Common myeloid progenitor, CD34-positive (primary cell): Measurements from ENCODE around the gene TNIK.

Experiments used
- CTCF ChIA-PET: fragments of 350-600 bp; sonication (Branson Sonifier 250); formaldehyde crosslinking; loops from one replicate; lab custom pipeline; 2021; ENCODE audit warnings: antibody characterized with exemption; lab: Charles Lee
- POLR2A ChIA-PET: fragments of 350-600 bp; sonication (Branson Sonifier 250); formaldehyde crosslinking; loops from one replicate; lab custom pipeline; 2021; ENCODE audit warnings: antibody characterized with exemption; lab: Charles Lee
- DNase-seq, 3 donors: peaks; one replicate each; pipeline versions ENCODE4 v3.0.0 to v3.0.0-alpha.2; 2013
- H3K27ac ChIP-seq, 2 experiments: 1 replicate in 1 of 2; 2 replicates in 1 of 2; pipeline ENCODE4 v1.7.0; 2013; ENCODE audit warnings: inconsistent platforms in 2 of 2, low read length in 2 of 2, mild to moderate bottlenecking in 2 of 2, low read depth in 1 of 2, moderate library complexity in 1 of 2; ENCODE audit not compliant: severe bottlenecking in 2 of 2, insufficient read depth in 1 of 2, poor library complexity in 1 of 2
- H3K27me3 ChIP-seq, 5 experiments: replicated peaks in 2 of 5; 1 replicate in 3 of 5; 2 replicates in 2 of 5; pipeline versions ENCODE4 v1.6.1 to v1.7.0; 2013; ENCODE audit warnings: low read length in 4 of 5, mild to moderate bottlenecking in 2 of 5, moderate library complexity in 2 of 5, inconsistent platforms in 1 of 5; ENCODE audit not compliant: insufficient read depth in 5 of 5, control insufficient read depth in 4 of 5
- H3K36me3 ChIP-seq, 4 experiments: 1 replicate in 2 of 4; 2 replicates in 2 of 4; pipeline versions ENCODE4 v1.6.1 to v1.7.0; 2013; ENCODE audit warnings: low read length in 3 of 4, control low read depth in 1 of 4, mild to moderate bottlenecking in 1 of 4; ENCODE audit not compliant: control insufficient read depth in 4 of 4, insufficient read depth in 4 of 4
- H3K4me1 ChIP-seq, 4 experiments: 1 replicate in 3 of 4; 2 replicates in 1 of 4; pipeline versions ENCODE4 v1.6.1 to v1.7.1; 2013; ENCODE audit warnings: low read length in 3 of 4, mild to moderate bottlenecking in 3 of 4, control low read depth in 1 of 4, inconsistent platforms in 1 of 4, moderate library complexity in 1 of 4; ENCODE audit not compliant: control insufficient read depth in 4 of 4, insufficient read depth in 4 of 4; ENCODE audit errors: control extremely low read depth in 1 of 4
- H3K4me3 ChIP-seq, 7 experiments: 1 replicate in 4 of 7; 2 replicates in 3 of 7; pipeline versions ENCODE4 v1.5.1 to v1.7.0; 2013; ENCODE audit warnings: mild to moderate bottlenecking in 7 of 7, low read length in 6 of 7, moderate library complexity in 6 of 7, inconsistent platforms in 2 of 7, low read depth in 2 of 7, control low read depth in 1 of 7; ENCODE audit not compliant: insufficient read depth in 4 of 7, control insufficient read depth in 1 of 7; ENCODE audit errors: extremely low read depth in 1 of 7
- H3K9me3 ChIP-seq, 5 experiments: 1 replicate in 4 of 5; 2 replicates in 1 of 5; pipeline versions ENCODE4 v1.6.1 to v1.7.1; 2013; ENCODE audit warnings: low read length in 4 of 5, mild to moderate bottlenecking in 2 of 5, inconsistent platforms in 1 of 5, low read depth in 1 of 5, moderate library complexity in 1 of 5; ENCODE audit not compliant: control insufficient read depth in 4 of 5, insufficient read depth in 2 of 5; ENCODE audit errors: control extremely low read depth in 1 of 5
- WGBS: methylation state at CpG from one replicate; pipeline ENCODE4 v1.1.5; 2013; ENCODE audit not compliant: insufficient coverage; 5-methylcytosine and 5-hydroxymethylcytosine counted together

TNIK gene

DNA sequence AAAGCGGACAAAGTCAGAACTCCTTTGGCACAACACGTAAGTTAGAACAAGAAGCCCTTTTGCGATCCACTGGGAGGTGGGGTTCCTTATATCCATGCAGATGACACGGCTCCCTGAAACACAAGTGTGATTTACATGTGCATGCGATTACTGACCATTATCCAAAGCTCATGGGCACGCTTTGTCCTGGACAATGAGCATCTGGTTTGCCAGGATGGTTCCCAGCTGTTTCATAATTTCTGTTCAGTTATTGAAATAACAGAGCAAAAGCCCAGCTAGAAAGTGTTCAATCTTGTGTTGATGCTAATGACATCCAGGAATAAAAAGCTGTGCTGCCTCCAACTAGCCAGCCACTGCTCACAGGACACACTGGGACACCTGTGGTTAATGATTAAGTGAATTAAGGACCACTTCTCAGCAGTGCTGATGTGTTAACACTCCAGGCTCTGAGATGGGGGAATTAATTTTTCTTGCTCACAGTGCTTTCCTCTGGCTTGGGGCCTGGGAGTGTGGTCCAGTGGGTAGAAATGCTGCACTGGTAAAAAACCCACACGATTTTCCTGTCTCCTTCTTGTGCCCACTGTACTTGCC is 310.6 kb downstream of the TNIK start:
- no peak overlapping the region for H3K4me3 ChIP-seq
- POLR2A ChIA-PET = no interaction called here
- no peak overlapping the region for H3K27ac ChIP-seq
- H3K9me3 ChIP-seq = no peaks in the 10 kb centered on the region
- H3K4me1 ChIP-seq = no peaks in the 10 kb centered on the region
- CTCF ChIA-PET = no interaction called here
- peaks cover 0 to 40% (median 3%) of the 10 kb centered on the region in 4 experiments for H3K36me3 ChIP-seq
- 100% methylated on average over 6 of the region's 7 CpGs for WGBS
- DNase-seq = no peak
- no peaks in the 10 kb centered on the region for H3K27me3 ChIP-seq

DNA sequence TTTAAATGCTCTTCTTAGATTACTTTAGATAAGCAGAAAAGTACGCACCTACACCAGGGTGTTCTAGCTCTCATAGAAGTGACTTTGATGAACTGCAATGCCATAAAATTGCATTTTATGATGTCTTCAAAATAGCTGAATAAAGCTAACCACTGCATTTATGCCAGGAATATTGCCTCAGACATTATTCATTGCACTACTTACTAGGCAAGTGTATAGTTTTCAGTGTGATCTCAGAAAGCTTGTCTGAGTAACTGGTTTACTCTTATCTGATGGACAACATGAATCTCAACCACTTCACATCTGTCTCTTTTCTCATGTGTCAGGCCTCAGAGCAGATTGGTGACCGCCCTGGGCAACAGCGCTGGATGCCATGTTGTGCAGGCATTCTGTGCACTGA is 314.4 kb downstream of the TNIK start:
- 100% methylated on average over 2 of the region's 3 CpGs for WGBS
- Histone ChIP-seq H3K36me3 (peaks cover 2 to 39% (median 5%) of the 10 kb centered on the region in 4 experiments), H3K9me3 (no peaks in the 10 kb centered on the region), H3K4me1 (no peaks in the 10 kb centered on the region), H3K4me3 (no peak overlapping the region), H3K27ac (no peak overlapping the region), H3K27me3 (no peaks in the 10 kb centered on the region)
- CTCF ChIA-PET = no interaction called here
- POLR2A ChIA-PET = no interaction called here
- no peak for DNase-seq

DNA sequence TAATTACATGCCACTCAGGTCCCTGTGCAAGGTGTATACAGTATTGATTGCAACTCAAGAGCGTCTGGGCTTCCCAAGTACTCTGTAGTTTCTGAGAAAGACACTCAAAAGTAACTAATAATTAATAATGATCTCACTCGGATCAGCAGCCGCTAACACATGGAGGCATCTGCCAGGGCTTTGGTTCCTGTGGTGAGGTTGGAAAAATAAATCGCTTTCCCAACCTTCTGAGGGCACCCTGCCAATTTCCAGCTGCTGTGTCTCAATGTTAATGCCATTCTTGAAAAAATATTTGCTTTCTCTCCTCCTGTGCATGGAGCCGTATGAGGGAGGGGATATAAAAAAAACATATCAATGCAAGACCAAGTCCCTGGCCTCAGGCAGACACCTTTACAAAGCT is 317.2 kb downstream of the TNIK start:
- H3K9me3 ChIP-seq = no peaks in the 10 kb centered on the region
- POLR2A ChIA-PET = no interaction called here
- CTCF ChIA-PET = interaction anchor here (1.0 to 1.5 kb wide), 2 partner anchors 13 to 93 kb away, joined by 3 to 4 read pairs; no protein-coding TSS in a partner anchor
- no peaks in the 10 kb centered on the region for H3K27me3 ChIP-seq
- no peaks in the 10 kb centered on the region for H3K4me1 ChIP-seq
- no peak overlapping the region for H3K27ac ChIP-seq
- H3K4me3 ChIP-seq = no peak overlapping the region
- no peak for DNase-seq
- WGBS = 100% methylated on average over 1 of the region's 5 CpGs
- H3K36me3 ChIP-seq = peaks cover 2 to 44% (median 9%) of the 10 kb centered on the region in 4 experiments

DNA sequence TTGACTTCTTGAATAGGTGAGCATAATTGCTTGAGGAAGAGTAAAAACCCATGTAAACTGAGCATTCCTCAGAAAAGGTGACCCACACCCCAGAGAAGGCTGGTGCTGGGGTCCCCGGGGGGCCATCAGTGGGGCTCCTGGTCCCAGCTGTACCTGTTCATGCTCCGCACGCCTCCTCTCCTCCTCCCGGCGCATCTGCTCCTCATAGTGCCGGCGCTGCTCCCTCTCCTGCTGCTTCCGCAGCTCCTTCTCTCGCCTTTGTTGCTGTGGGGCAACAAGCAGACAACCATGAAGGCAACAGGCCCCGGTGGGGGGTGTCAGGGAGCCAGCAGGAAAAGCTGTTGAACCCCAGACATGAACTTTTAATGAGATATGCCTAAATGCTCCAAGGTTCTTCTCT is 320.0 kb downstream of the TNIK start:
- POLR2A ChIA-PET = no interaction called here
- H3K27me3 ChIP-seq = no peaks in the 10 kb centered on the region
- CTCF ChIA-PET = no interaction called here
- no peaks in the 10 kb centered on the region for H3K4me1 ChIP-seq
- no peak overlapping the region for H3K27ac ChIP-seq
- no peaks in the 10 kb centered on the region for H3K9me3 ChIP-seq
- WGBS = 92% methylated on average over 10 of the region's 10 CpGs
- DNase-seq = no peak
- H3K36me3 ChIP-seq = peaks cover 6 to 42% (median 15%) of the 10 kb centered on the region in 4 experiments
- H3K4me3 ChIP-seq = no peak overlapping the region

DNA sequence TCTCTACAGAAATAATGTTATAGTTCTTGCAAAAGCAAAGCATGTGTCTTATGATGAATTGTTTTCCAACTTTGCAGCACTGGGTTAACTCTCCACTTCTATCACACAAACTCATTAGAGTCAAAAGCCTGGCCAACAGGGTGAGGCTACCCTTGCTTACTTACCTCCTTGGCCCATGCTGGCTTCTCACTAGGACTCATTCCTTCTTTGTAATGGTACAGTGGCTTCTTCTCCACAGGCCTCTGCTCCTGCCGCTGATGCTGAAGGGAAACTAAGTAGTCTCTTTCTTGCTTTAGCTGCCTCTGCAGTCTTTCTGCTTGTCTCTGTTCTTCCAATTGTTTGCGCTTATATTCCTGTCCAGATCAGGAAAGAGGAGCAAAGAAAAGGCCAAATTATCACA is 322.2 kb downstream of the TNIK start:
- H3K4me1 ChIP-seq = no peaks in the 10 kb centered on the region
- no peaks in the 10 kb centered on the region for H3K9me3 ChIP-seq
- ChIA-PET POLR2A (no interaction called here), CTCF (interaction anchor here (1.0 kb wide), 1 partner anchor 11 kb away, joined by 4 read pairs; no protein-coding TSS in a partner anchor)
- no peak for DNase-seq
- H3K27ac ChIP-seq = no peak overlapping the region
- peaks cover 6 to 50% (median 14%) of the 10 kb centered on the region in 4 experiments for H3K36me3 ChIP-seq
- no peak overlapping the region for H3K4me3 ChIP-seq
- 100% methylated on average over 1 of the region's 2 CpGs for WGBS
- H3K27me3 ChIP-seq = no peaks in the 10 kb centered on the region

DNA sequence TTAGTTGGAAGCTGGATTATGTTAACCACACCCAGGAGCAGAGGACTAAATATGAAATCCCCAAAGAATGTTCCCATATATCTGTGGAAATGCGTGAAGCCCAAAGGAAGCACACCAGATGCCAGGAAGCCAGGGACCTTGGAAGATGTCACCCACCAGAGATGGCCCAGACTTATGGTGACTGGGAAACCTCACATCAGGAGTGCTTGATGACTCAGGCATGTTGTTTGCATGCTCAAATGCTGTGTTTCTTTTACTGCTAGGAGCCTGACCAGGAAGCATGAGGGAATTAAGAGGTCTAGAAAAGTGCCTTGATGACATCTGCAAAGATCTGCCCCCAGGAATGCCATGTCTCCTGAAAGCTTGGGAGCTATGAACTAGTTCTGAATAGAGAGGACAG is 324.7 kb downstream of the TNIK start:
- Histone ChIP-seq H3K27me3 (no peaks in the 10 kb centered on the region), H3K36me3 (peaks cover 3 to 45% (median 12%) of the 10 kb centered on the region in 4 experiments), H3K4me1 (no peaks in the 10 kb centered on the region), H3K9me3 (no peaks in the 10 kb centered on the region), H3K27ac (no peak overlapping the region), H3K4me3 (no peak overlapping the region)
- ChIA-PET CTCF (interaction anchor here (0.6 to 1.5 kb wide), 2 partner anchors 10 to 51 kb away, joined by 3 to 4 read pairs; no protein-coding TSS in a partner anchor), POLR2A (no interaction called here)
- DNase-seq = no peak
- WGBS = 100% methylated on average over 1 of the region's 1 CpG

DNA sequence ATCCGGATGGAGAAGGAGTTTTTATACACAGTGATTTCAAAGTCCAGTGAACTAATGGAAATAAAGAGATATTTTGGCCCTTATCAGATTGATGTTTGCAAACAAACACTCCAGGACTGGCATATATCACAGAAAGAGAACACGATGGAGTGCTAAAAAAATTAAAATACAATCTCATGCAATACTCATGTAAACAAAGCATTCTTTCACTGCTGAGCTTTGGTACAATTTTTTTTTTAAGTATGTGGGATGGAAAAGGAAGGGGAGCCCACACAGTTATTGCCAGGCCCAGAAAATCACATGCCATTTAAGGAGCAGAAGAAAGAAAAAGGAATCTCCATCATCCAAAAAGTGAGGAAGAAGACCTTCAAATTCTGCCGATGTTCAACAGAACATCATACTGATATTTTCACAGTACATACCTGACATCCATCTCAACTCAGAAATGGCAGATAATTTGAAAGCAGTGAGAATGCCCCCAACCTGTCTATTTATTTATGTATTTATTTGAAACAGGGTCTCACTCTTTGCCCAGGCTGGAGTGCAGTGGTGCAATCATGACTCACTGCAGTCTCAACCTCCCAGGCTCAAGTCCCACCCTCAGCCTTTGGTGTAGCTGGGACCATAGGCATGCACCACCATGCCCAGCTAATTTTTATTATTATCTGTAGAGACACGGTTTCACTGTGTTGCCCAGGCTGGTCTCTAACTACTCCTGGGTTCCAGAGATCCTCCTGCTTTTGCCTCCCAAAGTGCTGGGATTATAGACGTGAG is 326.2 kb downstream of the TNIK start:
- Histone ChIP-seq H3K4me3 (no peak overlapping the region), H3K36me3 (peaks cover 3 to 34% (median 10%) of the 10 kb centered on the region in 4 experiments), H3K27me3 (no peaks in the 10 kb centered on the region), H3K9me3 (no peaks in the 10 kb centered on the region), H3K27ac (no peak overlapping the region), H3K4me1 (no peaks in the 10 kb centered on the region)
- ChIA-PET CTCF (interaction anchor here (1.5 kb wide), 1 partner anchor 50 kb away, joined by 4 read pairs; no protein-coding TSS in a partner anchor), POLR2A (no interaction called here)
- 97% methylated on average over 3 of the region's 5 CpGs for WGBS
- DNase-seq = no peak
